COLO668 (cell line): Measurements from ENCODE around the gene CD40.
A peak's percentile ranks its signal among the peaks of the same experiment; 100 is the strongest.

Experiments
- DNase-seq: peaks from one replicate; lab custom pipeline; 2025; ENCODE audit not compliant: unreplicated experiment; lab: John Stamatoyannopoulos, UW

Gene CD40

GRCh38 chr20:46172455-46172854 is 54.3 kb downstream of the CD40 start:
- DNase-seq = no peak

- DNase-seq = no peak
Measured at GRCh38 chr20:46172961-46173536, 54.9 kb downstream of the CD40 start.

- DNase-seq = no peak
Measured at GRCh38 chr20:46173652-46174468, 55.7 kb downstream of the CD40 start.

- DNase-seq = peak; percentile 90
Measured at GRCh38 chr20:46174469-46175126, 56.5 kb downstream of the CD40 start.

GRCh38 chr20:46175127-46175494 is 57.0 kb downstream of the CD40 start:
- DNase-seq = no peak

GRCh38 chr20:46176739-46177378 is 58.7 kb downstream of the CD40 start:
- peak; percentile 73 for DNase-seq

GRCh38 chr20:46177768-46178167 is 59.7 kb downstream of the CD40 start:
- DNase-seq = no peak

- peak; percentile 15 for DNase-seq
Measured at GRCh38 chr20:46178891-46179290, 60.8 kb downstream of the CD40 start.
